ENCODE results near the gene ZBTB21. TPM values are rescaled to one million over a fixed set of nuclear protein-coding genes. Genes with fewer than 3 reads are reported as not detected.
A peak's percentile ranks its signal among the peaks of the same experiment; 100 is the strongest.

ZBTB21 gene
- polyA plus RNA-seq, 1 experiment, result 13.4 TPM

DNA sequence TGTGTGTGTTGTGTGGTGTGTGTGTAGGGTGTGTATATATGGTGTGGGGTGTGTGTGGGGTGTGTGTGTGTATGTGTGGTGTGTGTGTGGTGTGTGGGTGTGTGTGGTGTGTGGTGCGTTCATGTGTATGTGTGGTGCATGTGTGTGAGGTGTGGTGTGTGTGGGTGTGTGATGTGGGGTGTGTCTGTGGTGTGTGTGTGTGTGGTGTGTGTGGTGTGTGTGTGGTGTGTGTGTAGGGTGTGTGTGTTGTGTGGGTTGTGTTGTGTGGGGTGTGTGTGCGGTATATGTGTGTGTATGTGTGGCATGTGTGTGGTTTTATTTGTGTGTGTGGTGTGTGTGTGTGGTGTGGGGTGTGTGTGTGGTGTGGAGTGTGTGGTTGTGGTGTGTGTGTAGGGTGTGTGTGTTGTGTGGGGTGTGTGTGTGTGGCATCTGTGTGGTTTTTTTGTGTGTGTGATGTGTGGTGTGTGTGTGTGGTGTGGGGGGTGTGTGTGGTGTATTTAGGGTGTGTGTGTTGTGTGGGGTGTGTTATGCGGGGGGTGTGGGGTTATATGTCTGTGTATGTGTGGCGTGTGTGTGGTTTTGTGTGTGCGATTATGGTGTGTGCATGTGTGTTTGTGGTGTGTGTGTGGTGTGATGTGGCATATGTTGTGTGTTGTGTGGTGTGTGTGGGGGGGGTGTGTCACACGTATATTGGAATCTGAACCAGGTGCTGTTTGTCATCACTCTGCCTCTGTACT lies 17.1 kb upstream of the ZBTB21 start:
- POLR2A ChIA-PET, result interaction anchor here (1.0 kb wide), 1 partner anchor 13 kb away, joined by 3 read pairs; no protein-coding TSS in a partner anchor
- CTCF ChIA-PET, result no interaction called here
- no peaks in the 10 kb centered on the region for H3K27me3 ChIP-seq (ENCODE audit: control insufficient read depth, insufficient read depth, low read length)

DNA sequence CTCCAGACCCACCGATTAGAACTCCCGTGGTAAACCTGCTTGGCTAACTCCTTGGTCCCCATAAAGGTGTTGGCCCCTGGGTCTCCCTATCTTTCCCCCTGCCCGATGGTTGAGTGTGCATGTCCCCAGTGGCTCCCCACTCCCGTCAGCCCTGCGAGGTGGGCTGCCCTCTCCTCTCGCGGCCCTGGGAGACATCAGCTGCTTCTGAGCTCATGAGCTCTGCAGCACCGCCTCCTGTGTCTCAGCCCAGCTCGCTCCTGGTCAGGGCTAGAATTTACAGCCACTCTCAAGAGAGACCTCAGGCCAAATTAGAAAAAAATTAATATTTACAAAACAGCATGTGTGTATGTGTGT lies 15.9 kb upstream of the ZBTB21 start:
- DNase-seq (ENCODE audit: low read depth, low spot score), result no peak
- H3K4me3 ChIP-seq (ENCODE audit: low read depth, low read length), result no peak overlapping the region
- ChIA-PET CTCF (interaction anchor here (1.4 kb wide), 1 partner anchor 82 kb away, joined by 4 read pairs; no protein-coding TSS in a partner anchor), POLR2A (interaction anchor here (1.3 to 1.5 kb wide), 2 partner anchors 13 to 14 kb away, joined by 3 to 7 read pairs; no protein-coding TSS in a partner anchor)
- H3K9me3 ChIP-seq (ENCODE audit: control insufficient read depth, insufficient read depth, low read length), result no peaks in the 10 kb centered on the region; the same call in 1 of the 2 replicates
- no peaks in the 10 kb centered on the region for H3K27me3 ChIP-seq (ENCODE audit: control insufficient read depth, insufficient read depth, low read length)
- peak overlapping the region; percentile 70 for H3K27ac ChIP-seq (ENCODE audit: low read depth, low read length)
- TF ChIP-seq CTCF (IDR thresholded peaks at IDR 0.05; ENCODE audit: low read depth, low read length), result no peak

More for the DNA sequence above, 17.1 kb upstream of the ZBTB21 start:
- no peak for TF ChIP-seq CTCF (IDR thresholded peaks at IDR 0.05; ENCODE audit: low read depth, low read length)
- no peaks in the 10 kb centered on the region; the same call in 1 of the 2 replicates for H3K9me3 ChIP-seq (ENCODE audit: control insufficient read depth, insufficient read depth, low read length)
- H3K4me3 ChIP-seq (ENCODE audit: low read depth, low read length), result no peak overlapping the region
- no peak overlapping the region for H3K27ac ChIP-seq (ENCODE audit: low read depth, low read length)
- DNase-seq (ENCODE audit: low read depth, low spot score), result no peak

- Histone ChIP-seq H3K9me3 (ENCODE audit: control insufficient read depth, insufficient read depth, low read length) (no peaks in the 10 kb centered on the region; the same call in 1 of the 2 replicates), H3K4me3 (ENCODE audit: low read depth, low read length) (no peak overlapping the region), H3K27me3 (ENCODE audit: control insufficient read depth, insufficient read depth, low read length) (no peaks in the 10 kb centered on the region), H3K27ac (ENCODE audit: low read depth, low read length) (peak overlapping the region; percentile 70)
- no peak for DNase-seq (ENCODE audit: low read depth, low spot score)
- POLR2A ChIA-PET, result interaction anchor here (0.7 to 1.5 kb wide), 3 partner anchors 14 to 68 kb away, joined by 3 to 7 read pairs (median 5); no protein-coding TSS in a partner anchor
- TF ChIP-seq CTCF (IDR thresholded peaks at IDR 0.05; ENCODE audit: low read depth, low read length), result no peak
- CTCF ChIA-PET, result interaction anchor here (1.4 kb wide), 1 partner anchor 82 kb away, joined by 4 read pairs; no protein-coding TSS in a partner anchor
Observed at GRCh38 chr21:42025376-42026081, 15.4 kb upstream of the ZBTB21 start.

DNA sequence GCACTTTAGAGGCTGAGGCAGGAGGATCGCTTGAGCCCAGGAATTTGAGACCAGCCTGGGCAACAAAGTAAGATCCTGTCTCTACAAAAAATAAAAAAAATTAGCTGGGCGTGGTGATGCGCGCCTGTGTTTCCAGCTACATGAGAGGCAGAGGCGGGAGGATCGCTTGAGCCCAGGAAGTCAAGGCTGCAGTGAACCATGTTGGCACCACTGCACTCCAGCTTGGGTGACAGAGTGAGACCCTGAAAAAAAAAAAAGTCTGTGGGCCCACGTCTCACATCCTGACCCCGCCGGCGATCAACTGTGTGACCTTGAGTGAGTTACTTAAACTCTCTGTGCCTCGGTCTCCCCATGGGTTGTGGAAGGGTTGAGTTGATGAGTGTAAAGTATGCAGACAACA lies 12.7 kb upstream of the ZBTB21 start:
- no peak overlapping the region for H3K4me3 ChIP-seq (ENCODE audit: low read depth, low read length)
- no peaks in the 10 kb centered on the region; the same call in 1 of the 2 replicates for H3K9me3 ChIP-seq (ENCODE audit: control insufficient read depth, insufficient read depth, low read length)
- POLR2A ChIA-PET, result no interaction called here
- TF ChIP-seq CTCF (IDR thresholded peaks at IDR 0.05; ENCODE audit: low read depth, low read length), result no peak
- DNase-seq (ENCODE audit: low read depth, low spot score), result no peak
- no peaks in the 10 kb centered on the region for H3K27me3 ChIP-seq (ENCODE audit: control insufficient read depth, insufficient read depth, low read length)
- CTCF ChIA-PET, result no interaction called here
- no peak overlapping the region for H3K27ac ChIP-seq (ENCODE audit: low read depth, low read length)

DNA sequence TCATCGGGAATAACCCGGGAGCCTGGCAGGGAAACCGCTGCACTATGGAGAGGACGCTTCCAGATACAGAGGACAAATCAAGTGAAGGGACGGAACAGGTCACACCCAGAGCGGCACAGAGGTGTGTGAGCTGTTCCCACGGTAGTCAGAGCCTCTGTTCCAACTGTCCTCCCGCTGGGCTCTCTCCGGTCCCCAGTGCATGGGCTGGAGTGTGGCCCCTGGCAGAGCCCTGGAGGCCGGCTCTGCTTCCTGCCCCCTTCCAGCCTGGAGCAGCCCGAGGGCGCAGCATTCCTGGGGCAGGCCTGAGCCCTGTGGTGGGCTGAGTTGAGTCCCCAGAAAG lies 11.9 kb upstream of the ZBTB21 start:
- POLR2A ChIA-PET, result no interaction called here
- no peaks in the 10 kb centered on the region for H3K27me3 ChIP-seq (ENCODE audit: control insufficient read depth, insufficient read depth, low read length)
- H3K4me3 ChIP-seq (ENCODE audit: low read depth, low read length), result no peak overlapping the region
- H3K9me3 ChIP-seq (ENCODE audit: control insufficient read depth, insufficient read depth, low read length), result no peaks in the 10 kb centered on the region; the same call in 1 of the 2 replicates
- no peak for DNase-seq (ENCODE audit: low read depth, low spot score)
- CTCF ChIA-PET, result no interaction called here
- no peak for TF ChIP-seq CTCF (IDR thresholded peaks at IDR 0.05; ENCODE audit: low read depth, low read length)
- no peak overlapping the region for H3K27ac ChIP-seq (ENCODE audit: low read depth, low read length)
